C4-2B (cell line): ENCODE measurements around the gene CLEC4A.

Source experiments
- ZFX ChIP-seq: fragments of 450-650 bp; IDR thresholded peaks from 2 replicates; pipeline ENCODE4 v1.6.1; 2017
- TF ChIP-seq, protein P1 (sequence below): fragments of 450-650 bp; conservative IDR thresholded peaks from 2 replicates; pipeline ENCODE4 v1.5.1; 2017; ENCODE audit warnings: mild to moderate bottlenecking

DNA sequence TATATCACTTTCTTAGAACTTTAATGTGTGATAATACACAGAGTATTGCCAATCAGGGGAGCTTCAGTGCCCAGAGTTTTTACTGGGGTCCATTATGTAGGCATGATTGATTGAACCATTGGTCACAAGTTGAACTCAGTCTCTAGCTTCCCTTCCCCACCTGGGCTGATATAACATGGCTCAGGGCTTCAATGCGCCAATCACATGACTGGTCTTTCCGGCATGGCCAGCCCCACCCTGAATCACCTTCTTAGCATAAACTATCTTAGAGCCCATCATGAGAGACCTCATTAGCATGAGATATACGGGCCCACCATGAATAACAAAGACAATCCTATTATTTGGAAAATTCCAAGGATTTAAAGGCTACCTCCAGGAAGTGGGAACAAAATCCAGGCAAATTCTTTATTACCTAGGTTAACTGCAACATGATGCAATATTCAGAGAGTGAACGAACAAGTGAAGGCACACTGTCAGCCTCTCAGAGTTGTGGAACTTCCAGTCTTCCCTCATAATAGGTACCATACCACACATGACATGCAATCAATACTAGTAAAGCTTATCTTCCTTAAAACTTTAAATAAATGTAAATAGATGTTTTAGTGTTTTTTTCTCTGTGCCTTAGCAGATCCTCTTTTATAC lies 3.2 kb upstream of the CLEC4A start:
- TF ChIP-seq, protein P1, sequence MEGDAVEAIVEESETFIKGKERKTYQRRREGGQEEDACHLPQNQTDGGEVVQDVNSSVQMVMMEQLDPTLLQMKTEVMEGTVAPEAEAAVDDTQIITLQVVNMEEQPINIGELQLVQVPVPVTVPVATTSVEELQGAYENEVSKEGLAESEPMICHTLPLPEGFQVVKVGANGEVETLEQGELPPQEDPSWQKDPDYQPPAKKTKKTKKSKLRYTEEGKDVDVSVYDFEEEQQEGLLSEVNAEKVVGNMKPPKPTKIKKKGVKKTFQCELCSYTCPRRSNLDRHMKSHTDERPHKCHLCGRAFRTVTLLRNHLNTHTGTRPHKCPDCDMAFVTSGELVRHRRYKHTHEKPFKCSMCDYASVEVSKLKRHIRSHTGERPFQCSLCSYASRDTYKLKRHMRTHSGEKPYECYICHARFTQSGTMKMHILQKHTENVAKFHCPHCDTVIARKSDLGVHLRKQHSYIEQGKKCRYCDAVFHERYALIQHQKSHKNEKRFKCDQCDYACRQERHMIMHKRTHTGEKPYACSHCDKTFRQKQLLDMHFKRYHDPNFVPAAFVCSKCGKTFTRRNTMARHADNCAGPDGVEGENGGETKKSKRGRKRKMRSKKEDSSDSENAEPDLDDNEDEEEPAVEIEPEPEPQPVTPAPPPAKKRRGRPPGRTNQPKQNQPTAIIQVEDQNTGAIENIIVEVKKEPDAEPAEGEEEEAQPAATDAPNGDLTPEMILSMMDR = no peak
- TF ChIP-seq ZFX = no peak
